B cell (primary cell): ENCODE data around the gene MRPS23.

ENCODE experiments used
- CTCF ChIP-seq: fragments of 200-600 bp; IDR thresholded peaks from one replicate; pipeline ENCODE4 v1.8.0; 2022; ENCODE audit warnings: antibody characterized with exemption, mild to moderate bottlenecking
- EZH2 ChIP-seq: IDR thresholded peaks from 2 replicates; pipeline ENCODE4 v1.6.1; 2012; ENCODE audit warnings: borderline replicate concordance, low read depth, mild to moderate bottlenecking, moderate library complexity, low read length; ENCODE audit not compliant: insufficient read depth, poor library complexity, severe bottlenecking

DNA sequence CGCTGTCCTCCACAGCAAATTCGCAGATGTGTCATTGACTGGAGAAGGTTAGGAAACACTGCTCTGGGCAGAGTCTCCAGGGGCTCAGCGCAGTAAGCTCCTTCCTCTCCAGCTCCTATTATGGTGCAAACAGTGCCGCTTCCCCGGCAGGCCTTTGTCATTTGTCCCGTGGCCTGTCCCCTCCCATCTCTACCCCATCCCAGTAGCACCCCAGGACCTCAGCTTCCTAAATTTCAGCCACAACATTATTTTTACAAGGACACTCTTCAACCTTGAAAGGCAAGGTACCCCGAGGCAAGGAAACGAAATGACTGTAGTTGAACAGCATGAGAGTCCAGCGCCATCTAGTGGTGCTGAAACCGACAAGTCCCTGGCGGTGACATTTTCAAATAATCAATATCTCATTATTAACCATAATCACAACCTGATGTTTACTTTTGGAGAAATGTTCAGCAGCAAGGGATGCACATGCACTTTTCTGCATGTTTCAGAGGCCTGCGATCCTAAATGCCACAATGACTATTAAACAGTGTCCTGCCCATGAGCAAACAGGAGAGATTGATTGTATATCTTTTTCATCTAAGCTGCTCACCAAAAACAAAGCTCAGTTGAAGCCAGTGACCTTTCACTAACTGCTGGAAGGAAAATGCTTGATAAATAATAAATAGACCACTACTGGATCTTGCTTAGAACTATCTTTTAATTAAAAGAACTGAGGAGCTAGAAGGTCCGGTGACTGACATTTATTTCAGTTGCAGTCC is 16.5 kb downstream of the MRPS23 start:
- no peak for TF ChIP-seq EZH2
- peak; percentile 96 for TF ChIP-seq CTCF
